Cardiac muscle cell (in vitro differentiated cells and primary cell): Measurements from ENCODE around the gene FAM168A. TPM values are rescaled to one million over a fixed set of nuclear protein-coding genes. Genes with fewer than 3 reads are reported as not detected.
A peak's percentile ranks its signal among the peaks of the same experiment; 100 is the strongest.

Experiments
- DNase-seq, 2 donors: peaks; one replicate each; pipeline versions ENCODE4 v3.0.0 to v3.0.0-alpha.2; 2010 to 2017; ENCODE audit warnings: low read depth in 1 of 2, low spot score in 1 of 2
- H3K27ac ChIP-seq: fragments of 200-600 bp; sonication (generic); 2 replicates; pipeline ENCODE4 v1.5.1; 2016
- H3K27me3 ChIP-seq: fragments of 200-600 bp; sonication (generic); 2 replicates; pipeline ENCODE4 v1.6.0; 2016; ENCODE audit warnings: control low read depth
- H3K36me3 ChIP-seq: fragments of 200-600 bp; sonication (generic); 2 replicates; pipeline ENCODE4 v1.5.1; 2016; ENCODE audit warnings: control low read depth
- H3K4me1 ChIP-seq: fragments of 200-600 bp; sonication (generic); 2 replicates; pipeline ENCODE4 v1.8.1; 2017; ENCODE audit warnings: low read depth, mild to moderate bottlenecking, mixed run types
- H3K4me3 ChIP-seq: fragments of 200-600 bp; sonication (generic); 2 replicates; pipeline ENCODE4 v1.5.1; 2016; ENCODE audit warnings: mild to moderate bottlenecking
- H3K9me3 ChIP-seq: fragments of 200-600 bp; sonication (generic); 2 replicates; pipeline ENCODE4 v1.5.1; 2017; ENCODE audit warnings: low read depth, mild to moderate bottlenecking, control low read depth
- CTCF ChIP-seq: IDR thresholded peaks from 2 replicates; pipeline ENCODE4 v1.5.1; 2012; ENCODE audit warnings: low read depth, mild to moderate bottlenecking, low read length
- polyA plus RNA-seq: library from polyadenylated mRNA; unstranded; fragments of >200 nt; fragmentation: Nextera tagmentation; extraction: Ambion mirVana; gene quantifications from 2 replicates; pipeline ENCODE4 v1.2.1, GENCODE V29; 2016
- total RNA-seq: library from RNA; depleted of rRNA; stranded (reverse); fragments of >200 nt; gene quantifications from 2 replicates; pipeline ENCODE4 v1.2.3, GENCODE V29; 2016

FAM168A gene
- total and polyA plus RNA-seq, 2 experiments from 2014 or later = 9.7 to 32.4 TPM

- TF ChIP-seq CTCF = no peak
- no peaks in the 10 kb centered on the region for H3K4me1 ChIP-seq
- no peak overlapping the region for H3K27ac ChIP-seq
- no peak overlapping the region for H3K4me3 ChIP-seq
- H3K27me3 ChIP-seq = no peaks in the 10 kb centered on the region
- peak in 1 of 2 donors; percentile 42 for DNase-seq
- no peaks in the 10 kb centered on the region for H3K9me3 ChIP-seq
- peaks cover 47% of the 10 kb centered on the region for H3K36me3 ChIP-seq
These were observed 238.6 kb downstream of the FAM168A start for GRCh38 chr11:73359341-73359740.

GRCh38 chr11:73358071-73358470 lies 239.8 kb downstream of the FAM168A start:
- Histone ChIP-seq H3K4me3 (no peak overlapping the region), H3K9me3 (no peaks in the 10 kb centered on the region), H3K27me3 (no peaks in the 10 kb centered on the region), H3K27ac (no peak overlapping the region), H3K4me1 (no peaks in the 10 kb centered on the region), H3K36me3 (peaks cover 38% of the 10 kb centered on the region)
- no peak for TF ChIP-seq CTCF
- no peak for DNase-seq

GRCh38 chr11:73356979-73357860 lies 240.7 kb downstream of the FAM168A start:
- Histone ChIP-seq H3K4me1 (no peaks in the 10 kb centered on the region), H3K27me3 (no peaks in the 10 kb centered on the region), H3K4me3 (no peak overlapping the region), H3K9me3 (no peaks in the 10 kb centered on the region), H3K36me3 (peaks cover 30% of the 10 kb centered on the region), H3K27ac (no peak overlapping the region)
- TF ChIP-seq CTCF = no peak
- no peak for DNase-seq

- Histone ChIP-seq H3K27me3 (no peaks in the 10 kb centered on the region), H3K4me1 (no peaks in the 10 kb centered on the region), H3K4me3 (no peak overlapping the region), H3K36me3 (peaks cover 18% of the 10 kb centered on the region), H3K27ac (no peak overlapping the region), H3K9me3 (no peaks in the 10 kb centered on the region)
- no peak for TF ChIP-seq CTCF
- DNase-seq = no peak
These were observed 242.8 kb downstream of the FAM168A start for GRCh38 chr11:73355109-73355508.

GRCh38 chr11:73353422-73353821 lies 244.5 kb downstream of the FAM168A start:
- H3K4me1 ChIP-seq = no peaks in the 10 kb centered on the region
- TF ChIP-seq CTCF = no peak
- no peaks in the 10 kb centered on the region for H3K27me3 ChIP-seq
- H3K36me3 ChIP-seq = peaks cover 9% of the 10 kb centered on the region
- H3K27ac ChIP-seq = no peak overlapping the region
- no peak for DNase-seq
- H3K9me3 ChIP-seq = no peaks in the 10 kb centered on the region
- H3K4me3 ChIP-seq = no peak overlapping the region
